HepG2 (cell line): Measurements from ENCODE around the gene ADM5. TPM values are rescaled to one million over a fixed set of nuclear protein-coding genes. Genes with fewer than 3 reads are reported as not detected.
A peak's percentile ranks its signal among the peaks of the same experiment; 100 is the strongest.

Source experiments
- FIP1L1 ChIP-seq: fragments of 200-400 bp; formaldehyde crosslinking; IDR thresholded peaks from 2 replicates; pipeline ENCODE4 v1.6.1; 2018; ENCODE audit warnings: low read depth, mild to moderate bottlenecking, low read length, moderate library complexity, borderline replicate concordance; ENCODE audit not compliant: insufficient read depth
- FOXC1 ChIP-seq: sonication (generic); formaldehyde crosslinking; IDR thresholded peaks from 2 replicates; pipeline ENCODE4 v1.8.0; 2022; ENCODE audit warnings: mild to moderate bottlenecking, missing genetic modification reagents, borderline replicate concordance
- JUNB ChIP-seq: sonication (generic); formaldehyde crosslinking; IDR thresholded peaks from 2 replicates; pipeline ENCODE4 v1.8.0; 2022; ENCODE audit warnings: missing genetic modification reagents, mild to moderate bottlenecking, borderline replicate concordance
- POLR2AphosphoS2 ChIP-seq: IDR thresholded peaks from 2 replicates; pipeline ENCODE4 v1.6.1; 2011; ENCODE audit warnings: low read depth, low read length, improper control_type of control experiment
- RARG ChIP-seq: sonication (generic); formaldehyde crosslinking; IDR thresholded peaks from 2 replicates; pipeline ENCODE4 v1.4.0; 2020; ENCODE audit warnings: low read depth, mild to moderate bottlenecking, missing genetic modification reagents
- SP1 ChIP-seq, 2 experiments: fragments of 450-650 bp in 1 of 2; sonication (generic) in 1 of 2; formaldehyde crosslinking in 1 of 2; IDR thresholded peaks; 2 replicates each; pipeline versions ENCODE4 v1.4.0 to v1.6.1; 2016 to 2020; ENCODE audit warnings: missing genetic modification reagents in 1 of 2
- TBL1XR1 ChIP-seq: fragments of 150-350 bp; IDR thresholded peaks from 2 replicates; pipeline ENCODE4 v1.6.1; 2014; ENCODE audit warnings: borderline replicate concordance, low read length; ENCODE audit not compliant: partially characterized antibody
- TP53 ChIP-seq: sonication (generic); formaldehyde crosslinking; conservative IDR thresholded peaks from 2 replicates; pipeline ENCODE4 v1.4.0; 2020; ENCODE audit warnings: missing genetic modification reagents
- ZFP91 ChIP-seq: sonication (generic); formaldehyde crosslinking; IDR thresholded peaks from 2 replicates; pipeline ENCODE4 v1.9.0; 2022; ENCODE audit warnings: missing genetic modification reagents, mild to moderate bottlenecking, borderline replicate concordance
- ZNF10 ChIP-seq: sonication (generic); formaldehyde crosslinking; IDR thresholded peaks from 2 replicates; pipeline ENCODE4 v1.4.0; 2020; ENCODE audit warnings: mild to moderate bottlenecking, low read depth, missing genetic modification reagents, borderline replicate concordance
- ZNF777 ChIP-seq: sonication (generic); formaldehyde crosslinking; IDR thresholded peaks from 2 replicates; pipeline ENCODE4 v1.4.0; 2020; ENCODE audit warnings: missing genetic modification reagents
- polyA plus RNA-seq, 8 experiments: library from polyadenylated mRNA; depleted of rRNA in 3 of 8; stranded (reverse) in 7 of 8; unstranded in 1 of 8; fragments of >200 nt; fragmentation: Illumina TruSeq in 4 of 8; extraction: Trizol in 4 of 8; gene quantifications; 2 replicates each; pipeline versions ENCODE4 v1.2.1 to v1.2.3, GENCODE V29; 2011 to 2016; ENCODE audit warnings: low read depth in 4 of 8, missing spikeins in 1 of 8, mixed read lengths in 1 of 8; ENCODE audit not compliant: insufficient read depth in 1 of 8
- total RNA-seq, 5 experiments: library from RNA; depleted of rRNA; stranded (reverse); fragments of >200 nt; fragmentation: Illumina TruSeq; extraction: Trizol; gene quantifications; 2 replicates each; pipeline ENCODE4 v1.2.3, GENCODE V29; 2016; ENCODE audit warnings: low read depth in 1 of 5
- TF ChIP-seq, protein P1 (sequence below): sonication (generic); formaldehyde crosslinking; IDR thresholded peaks from 2 replicates; pipeline ENCODE4 v1.5.0; 2020; ENCODE audit warnings: mild to moderate bottlenecking, missing genetic modification reagents, borderline replicate concordance
- TF ChIP-seq, protein P2 (sequence below): sonication (generic); formaldehyde crosslinking; IDR thresholded peaks from 2 replicates; pipeline ENCODE4 v1.5.0; 2020; ENCODE audit warnings: mild to moderate bottlenecking, missing genetic modification reagents
- TF ChIP-seq, protein P3 (sequence below): sonication (generic); formaldehyde crosslinking; IDR thresholded peaks from 2 replicates; pipeline ENCODE4 v1.8.1; 2022; ENCODE audit warnings: mild to moderate bottlenecking, missing genetic modification reagents

The ADM5 gene
- total and polyA plus RNA-seq, 2 of the 13 experiments (the other 11 are each of a cell fraction or from before 2014, with no cell fraction given) = 2.7 to 4.1 TPM

GRCh38 chr19:49677231-49677900 is 12.0 kb upstream of the ADM5 start, which contains the start of gene PRMT1 (continued):
- TF ChIP-seq, protein P1, sequence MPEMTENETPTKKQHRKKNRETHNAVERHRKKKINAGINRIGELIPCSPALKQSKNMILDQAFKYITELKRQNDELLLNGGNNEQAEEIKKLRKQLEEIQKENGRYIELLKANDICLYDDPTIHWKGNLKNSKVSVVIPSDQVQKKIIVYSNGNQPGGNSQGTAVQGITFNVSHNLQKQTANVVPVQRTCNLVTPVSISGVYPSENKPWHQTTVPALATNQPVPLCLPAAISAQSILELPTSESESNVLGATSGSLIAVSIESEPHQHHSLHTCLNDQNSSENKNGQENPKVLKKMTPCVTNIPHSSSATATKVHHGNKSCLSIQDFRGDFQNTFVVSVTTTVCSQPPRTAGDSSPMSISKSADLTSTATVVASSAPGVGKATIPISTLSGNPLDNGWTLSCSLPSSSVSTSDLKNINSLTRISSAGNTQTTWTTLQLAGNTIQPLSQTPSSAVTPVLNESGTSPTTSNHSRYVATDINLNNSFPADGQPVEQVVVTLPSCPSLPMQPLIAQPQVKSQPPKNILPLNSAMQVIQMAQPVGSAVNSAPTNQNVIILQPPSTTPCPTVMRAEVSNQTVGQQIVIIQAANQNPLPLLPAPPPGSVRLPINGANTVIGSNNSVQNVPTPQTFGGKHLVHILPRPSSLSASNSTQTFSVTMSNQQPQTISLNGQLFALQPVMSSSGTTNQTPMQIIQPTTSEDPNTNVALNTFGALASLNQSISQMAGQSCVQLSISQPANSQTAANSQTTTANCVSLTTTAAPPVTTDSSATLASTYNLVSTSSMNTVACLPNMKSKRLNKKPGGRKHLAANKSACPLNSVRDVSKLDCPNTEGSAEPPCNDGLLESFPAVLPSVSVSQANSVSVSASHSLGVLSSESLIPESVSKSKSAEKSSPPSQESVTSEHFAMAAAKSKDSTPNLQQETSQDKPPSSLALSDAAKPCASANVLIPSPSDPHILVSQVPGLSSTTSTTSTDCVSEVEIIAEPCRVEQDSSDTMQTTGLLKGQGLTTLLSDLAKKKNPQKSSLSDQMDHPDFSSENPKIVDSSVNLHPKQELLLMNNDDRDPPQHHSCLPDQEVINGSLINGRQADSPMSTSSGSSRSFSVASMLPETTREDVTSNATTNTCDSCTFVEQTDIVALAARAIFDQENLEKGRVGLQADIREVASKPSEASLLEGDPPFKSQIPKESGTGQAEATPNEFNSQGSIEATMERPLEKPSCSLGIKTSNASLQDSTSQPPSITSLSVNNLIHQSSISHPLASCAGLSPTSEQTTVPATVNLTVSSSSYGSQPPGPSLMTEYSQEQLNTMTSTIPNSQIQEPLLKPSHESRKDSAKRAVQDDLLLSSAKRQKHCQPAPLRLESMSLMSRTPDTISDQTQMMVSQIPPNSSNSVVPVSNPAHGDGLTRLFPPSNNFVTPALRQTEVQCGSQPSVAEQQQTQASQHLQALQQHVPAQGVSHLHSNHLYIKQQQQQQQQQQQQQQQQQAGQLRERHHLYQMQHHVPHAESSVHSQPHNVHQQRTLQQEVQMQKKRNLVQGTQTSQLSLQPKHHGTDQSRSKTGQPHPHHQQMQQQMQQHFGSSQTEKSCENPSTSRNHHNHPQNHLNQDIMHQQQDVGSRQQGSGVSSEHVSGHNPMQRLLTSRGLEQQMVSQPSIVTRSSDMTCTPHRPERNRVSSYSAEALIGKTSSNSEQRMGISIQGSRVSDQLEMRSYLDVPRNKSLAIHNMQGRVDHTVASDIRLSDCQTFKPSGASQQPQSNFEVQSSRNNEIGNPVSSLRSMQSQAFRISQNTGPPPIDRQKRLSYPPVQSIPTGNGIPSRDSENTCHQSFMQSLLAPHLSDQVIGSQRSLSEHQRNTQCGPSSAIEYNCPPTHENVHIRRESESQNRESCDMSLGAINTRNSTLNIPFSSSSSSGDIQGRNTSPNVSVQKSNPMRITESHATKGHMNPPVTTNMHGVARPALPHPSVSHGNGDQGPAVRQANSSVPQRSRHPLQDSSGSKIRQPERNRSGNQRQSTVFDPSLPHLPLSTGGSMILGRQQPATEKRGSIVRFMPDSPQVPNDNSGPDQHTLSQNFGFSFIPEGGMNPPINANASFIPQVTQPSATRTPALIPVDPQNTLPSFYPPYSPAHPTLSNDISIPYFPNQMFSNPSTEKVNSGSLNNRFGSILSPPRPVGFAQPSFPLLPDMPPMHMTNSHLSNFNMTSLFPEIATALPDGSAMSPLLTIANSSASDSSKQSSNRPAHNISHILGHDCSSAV = no peak
- TF ChIP-seq SP1 (IDR thresholded peaks at IDR 0.05) = no peak
- 0 out of 2 replicates have a peak, but pooled peaks have one; percentile 2 for TF ChIP-seq SP1 (CRISPR knock-in tag; IDR thresholded peaks at IDR 0.05)
- no peak; the same call in 1 of the 2 replicates for TF ChIP-seq ZFP91 (CRISPR knock-in tag)
- TF ChIP-seq, protein P2, sequence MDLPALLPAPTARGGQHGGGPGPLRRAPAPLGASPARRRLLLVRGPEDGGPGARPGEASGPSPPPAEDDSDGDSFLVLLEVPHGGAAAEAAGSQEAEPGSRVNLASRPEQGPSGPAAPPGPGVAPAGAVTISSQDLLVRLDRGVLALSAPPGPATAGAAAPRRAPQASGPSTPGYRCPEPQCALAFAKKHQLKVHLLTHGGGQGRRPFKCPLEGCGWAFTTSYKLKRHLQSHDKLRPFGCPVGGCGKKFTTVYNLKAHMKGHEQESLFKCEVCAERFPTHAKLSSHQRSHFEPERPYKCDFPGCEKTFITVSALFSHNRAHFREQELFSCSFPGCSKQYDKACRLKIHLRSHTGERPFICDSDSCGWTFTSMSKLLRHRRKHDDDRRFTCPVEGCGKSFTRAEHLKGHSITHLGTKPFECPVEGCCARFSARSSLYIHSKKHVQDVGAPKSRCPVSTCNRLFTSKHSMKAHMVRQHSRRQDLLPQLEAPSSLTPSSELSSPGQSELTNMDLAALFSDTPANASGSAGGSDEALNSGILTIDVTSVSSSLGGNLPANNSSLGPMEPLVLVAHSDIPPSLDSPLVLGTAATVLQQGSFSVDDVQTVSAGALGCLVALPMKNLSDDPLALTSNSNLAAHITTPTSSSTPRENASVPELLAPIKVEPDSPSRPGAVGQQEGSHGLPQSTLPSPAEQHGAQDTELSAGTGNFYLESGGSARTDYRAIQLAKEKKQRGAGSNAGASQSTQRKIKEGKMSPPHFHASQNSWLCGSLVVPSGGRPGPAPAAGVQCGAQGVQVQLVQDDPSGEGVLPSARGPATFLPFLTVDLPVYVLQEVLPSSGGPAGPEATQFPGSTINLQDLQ = no peak; the same call in 1 of the 2 replicates
- no peak for TF ChIP-seq ZNF10 (CRISPR knock-in tag)
- no peak for TF ChIP-seq FOXC1 (CRISPR knock-in tag)
- TF ChIP-seq ZNF777 = no peak
- TF ChIP-seq TBL1XR1 = no peak
- TF ChIP-seq RARG (CRISPR knock-in tag) = no peak
- TF ChIP-seq FIP1L1 = no peak
- TF ChIP-seq POLR2AphosphoS2 = no peak
- TF ChIP-seq TP53 (CRISPR knock-in tag) = no peak
- TF ChIP-seq JUNB = no peak
- TF ChIP-seq, protein P3, sequence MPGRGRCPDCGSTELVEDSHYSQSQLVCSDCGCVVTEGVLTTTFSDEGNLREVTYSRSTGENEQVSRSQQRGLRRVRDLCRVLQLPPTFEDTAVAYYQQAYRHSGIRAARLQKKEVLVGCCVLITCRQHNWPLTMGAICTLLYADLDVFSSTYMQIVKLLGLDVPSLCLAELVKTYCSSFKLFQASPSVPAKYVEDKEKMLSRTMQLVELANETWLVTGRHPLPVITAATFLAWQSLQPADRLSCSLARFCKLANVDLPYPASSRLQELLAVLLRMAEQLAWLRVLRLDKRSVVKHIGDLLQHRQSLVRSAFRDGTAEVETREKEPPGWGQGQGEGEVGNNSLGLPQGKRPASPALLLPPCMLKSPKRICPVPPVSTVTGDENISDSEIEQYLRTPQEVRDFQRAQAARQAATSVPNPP (CRISPR knock-in tag) = 0 out of 2 replicates have a peak, but pooled peaks have one; percentile 27
